ENCODE results near the gene NECTIN1. TPM values are rescaled to one million over a fixed set of nuclear protein-coding genes. Genes with fewer than 3 reads are reported as not detected.

The NECTIN1 gene
- total RNA-seq, 2 donors from 2014 or later, result 43.9 to 44.1 TPM

- intact Hi-C loops (cut with DNase I, micrococcal nuclease), result loop anchor here in 1 of 2 donors (10.0 kb wide), 1 partner anchor 264 kb away; no protein-coding TSS in a partner anchor
- peak; percentile 64 to 81 for DNase-seq
- peak; percentile 63 for ATAC-seq
Measured at GRCh38 chr11:119739021-119739703, 10.2 kb upstream of the NECTIN1 start.

GRCh38 chr11:119738059-119738439, 9.0 kb upstream of the NECTIN1 start:
- intact Hi-C loops (cut with DNase I, micrococcal nuclease), result loop anchor here in 1 of 2 donors (10.0 kb wide), 1 partner anchor 263 kb away; no protein-coding TSS in a partner anchor

GRCh38 chr11:119737366-119738058, 8.5 kb upstream of the NECTIN1 start:
- no peak for DNase-seq
- intact Hi-C loops (cut with DNase I, micrococcal nuclease), result loop anchor here in 1 of 2 donors (10.0 kb wide), 1 partner anchor 263 kb away; no protein-coding TSS in a partner anchor
- peak; percentile 24 for ATAC-seq

More at GRCh38 chr11:119738059-119738439, 9.0 kb upstream of the NECTIN1 start:
- DNase-seq (no peak), ATAC-seq (no peak)

- no peak for DNase-seq
- intact Hi-C loops (cut with DNase I, micrococcal nuclease), result loop anchor here in 1 of 2 donors (10.0 kb wide), 1 partner anchor 260 kb away; no protein-coding TSS in a partner anchor
- ATAC-seq, result peak; percentile 18
Measured at GRCh38 chr11:119734788-119735187, 5.8 kb upstream of the NECTIN1 start.

- intact Hi-C loops (cut with DNase I, micrococcal nuclease), result loop anchor here in 1 of 2 donors (10.0 kb wide), 1 partner anchor 256 kb away; no protein-coding TSS in a partner anchor
Measured at GRCh38 chr11:119730789-119731386, 1.9 kb upstream of the NECTIN1 start.

GRCh38 chr11:119729951-119730613, 1.1 kb upstream of the NECTIN1 start:
- ATAC-seq (peak; percentile 69), DNase-seq (peak; percentile 82 to 83)
- intact Hi-C loops (cut with DNase I, micrococcal nuclease), result loop anchor here in 1 of 2 donors (5.0 to 10.0 kb wide), 2 partner anchors 63 to 255 kb away; no protein-coding TSS in a partner anchor

More at GRCh38 chr11:119730789-119731386, 1.9 kb upstream of the NECTIN1 start:
- ATAC-seq, result no peak
- no peak for DNase-seq

GRCh38 chr11:119729581-119729927, 554 bp upstream of the NECTIN1 start:
- intact Hi-C loops (cut with DNase I, micrococcal nuclease), result loop anchor here in 1 of 2 donors (5.0 kb wide), 1 partner anchor 62 kb away; no protein-coding TSS in a partner anchor

GRCh38 chr11:119728211-119728626, 781 bp downstream of the NECTIN1 start:
- DNase-seq (peak in 1 of 2 donors; percentile 38), ATAC-seq (peak; percentile 12)
- intact Hi-C loops (cut with DNase I, micrococcal nuclease), result loop anchor here in 1 of 2 donors (5.0 kb wide), 1 partner anchor 61 kb away; no protein-coding TSS in a partner anchor

More at GRCh38 chr11:119729581-119729927, 554 bp upstream of the NECTIN1 start:
- ATAC-seq, result peak; percentile 4
- DNase-seq, result no peak

GRCh38 chr11:119727523-119728151, 1.4 kb downstream of the NECTIN1 start:
- intact Hi-C loops (cut with DNase I, micrococcal nuclease), result loop anchor here in 1 of 2 donors (5.0 kb wide), 1 partner anchor 60 kb away; no protein-coding TSS in a partner anchor
- DNase-seq (peak; percentile 56 to 69), ATAC-seq (peak; percentile 60)

- intact Hi-C loops (cut with DNase I, micrococcal nuclease), result loop anchor here in 1 of 2 donors (5.0 kb wide), 1 partner anchor 60 kb away; no protein-coding TSS in a partner anchor
- no peak for DNase-seq
- no peak for ATAC-seq
Measured at GRCh38 chr11:119726585-119727522, 2.1 kb downstream of the NECTIN1 start.

- ATAC-seq (no peak), DNase-seq (no peak)
- intact Hi-C loops (cut with DNase I, micrococcal nuclease), result loop anchor here in 1 of 2 donors (5.0 kb wide), 1 partner anchor 59 kb away; no protein-coding TSS in a partner anchor
Measured at GRCh38 chr11:119726150-119726553, 2.8 kb downstream of the NECTIN1 start.

- ATAC-seq, result no peak
- intact Hi-C loops (cut with DNase I, micrococcal nuclease), result loop anchor here in 1 of 2 donors (5.0 kb wide), 1 partner anchor 58 kb away; no protein-coding TSS in a partner anchor
Measured at GRCh38 chr11:119724956-119725355, 4.0 kb downstream of the NECTIN1 start.

GRCh38 chr11:119723952-119724325, 5.1 kb downstream of the NECTIN1 start:
- DNase-seq, result no peak
- intact Hi-C loops (cut with DNase I, micrococcal nuclease), result no loop called here
- ATAC-seq, result peak; percentile 20

More at GRCh38 chr11:119724956-119725355, 4.0 kb downstream of the NECTIN1 start:
- no peak for DNase-seq

GRCh38 chr11:119723243-119723951, 5.6 kb downstream of the NECTIN1 start:
- intact Hi-C loops (cut with DNase I, micrococcal nuclease), result no loop called here
- ATAC-seq (no peak), DNase-seq (no peak)

GRCh38 chr11:119722281-119722794, 6.7 kb downstream of the NECTIN1 start:
- intact Hi-C loops (cut with DNase I, micrococcal nuclease), result no loop called here
- ATAC-seq (peak; percentile 47), DNase-seq (peak; percentile 66 to 71)

All from left colon (tissue), 2 donors.